Neural progenitor cell (in vitro differentiated cells): ENCODE measurements around the gene ULBP2.

Experiments used
- CTCF ChIP-seq: fragments of 200-600 bp; sonication (generic); IDR thresholded peaks from 2 replicates; pipeline ENCODE4 v1.5.1; 2017; ENCODE audit warnings: antibody characterized with exemption, mild to moderate bottlenecking
- EZH2 ChIP-seq: fragments of 200-600 bp; sonication (generic); IDR thresholded peaks from 2 replicates; pipeline ENCODE4 v1.6.1; 2017; ENCODE audit warnings: antibody characterized with exemption, mild to moderate bottlenecking, moderate library complexity

GRCh38 chr6:149950423-149950822, 8.6 kb downstream of the ULBP2 start:
- TF ChIP-seq CTCF (no peak), EZH2 (no peak)
